Natural killer cell (primary cell): ENCODE data around the gene CCL19. TPM values are rescaled to one million over a fixed set of nuclear protein-coding genes. Genes with fewer than 3 reads are reported as not detected.

Experiments
- ATAC-seq, 3 donors: fragments of 150-1000 bp in 2 of 3; fragments of 200-7000 bp in 1 of 3; cut with Tn5 transposase; 1 replicate in 1 of 3; 2 replicates in 2 of 3; pipeline ENCODE4 v1.10.0; 2021; ENCODE audit warnings: mild to moderate bottlenecking in 2 of 3, moderate library complexity in 2 of 3
- DNase-seq, 2 donors: peaks; one replicate each; pipeline versions ENCODE4 v3.0.0 to v3.0.0-alpha.2; 2013 to 2021; ENCODE audit warnings: mixed read lengths in 1 of 2
- H3K27ac ChIP-seq: one replicate; pipeline ENCODE4 v1.5.1; 2013; ENCODE audit warnings: mild to moderate bottlenecking, low read length
- H3K27me3 ChIP-seq: one replicate; pipeline ENCODE4 v1.6.1; 2013; ENCODE audit warnings: low read length; ENCODE audit not compliant: control insufficient read depth, insufficient read depth
- H3K36me3 ChIP-seq: one replicate; pipeline ENCODE4 v1.6.1; 2013; ENCODE audit warnings: low read length; ENCODE audit not compliant: control insufficient read depth, insufficient read depth
- H3K4me1 ChIP-seq: one replicate; pipeline ENCODE4 v1.6.1; 2013; ENCODE audit warnings: low read length; ENCODE audit not compliant: control insufficient read depth, insufficient read depth
- H3K4me3 ChIP-seq: one replicate; pipeline ENCODE4 v1.5.1; 2013; ENCODE audit warnings: low read length
- H3K9me3 ChIP-seq: one replicate; pipeline ENCODE4 v1.6.1; 2013; ENCODE audit warnings: low read length; ENCODE audit not compliant: control insufficient read depth, insufficient read depth
- H3K27ac Mint-ChIP-seq, 2 donors: one replicate each; pipeline ENCODE4 v1.8.0; 2022; ENCODE audit warnings: mild to moderate bottlenecking in 2 of 2, mixed read lengths in 2 of 2, moderate library complexity in 1 of 2
- H3K27me3 Mint-ChIP-seq, 2 donors: one replicate each; pipeline ENCODE4 v1.8.0; 2022; ENCODE audit warnings: low read depth in 2 of 2, mixed read lengths in 2 of 2
- H3K36me3 Mint-ChIP-seq: one replicate; pipeline ENCODE4 v1.8.0; 2022; ENCODE audit warnings: mixed read lengths
- H3K4me1 Mint-ChIP-seq, 2 donors: one replicate each; pipeline ENCODE4 v1.8.0; 2022; ENCODE audit warnings: mixed read lengths in 2 of 2
- H3K4me3 Mint-ChIP-seq: one replicate; pipeline ENCODE4 v1.8.0; 2022; ENCODE audit warnings: mild to moderate bottlenecking, moderate library complexity, mixed read lengths
- H3K9me3 Mint-ChIP-seq, 2 donors: one replicate each; pipeline ENCODE4 v1.8.0; 2022; ENCODE audit warnings: mixed read lengths in 2 of 2
- CTCF ChIP-seq: fragments of 200-600 bp; IDR thresholded peaks from one replicate; pipeline ENCODE4 v1.8.0; 2022; ENCODE audit warnings: antibody characterized with exemption
- WGBS: methylation state at CpG from one replicate; pipeline ENCODE4 v1.1.7; 2013; ENCODE audit warnings: missing lambda C conversion rate; ENCODE audit not compliant: insufficient coverage; 5-methylcytosine and 5-hydroxymethylcytosine counted together
- intact Hi-C: fragments of 100-400 bp; cut with micrococcal nuclease; formaldehyde crosslinking; loops from one replicate; pipeline ENCODE4 v1.14.2; 2022
- total RNA-seq, 4 donors: library from RNA; stranded (reverse); fragments of 120-200 nt in 1 of 4; gene quantifications; one replicate each; pipeline versions ENCODE4 v1.2.3 to v1.2.4, GENCODE V29; 2013 to 2022

The CCL19 gene
- total RNA-seq, 3 donors from 2014 or later (not counting 1 experiment from before 2014, with no cell fraction given) = not detected

GRCh38 chr9:34651876-34652601 lies 39.0 kb downstream of the CCL19 start, which contains the start of gene IL11RA:
Gene IL11RA, plus strand, starts transcription at chr9:34652185. Its CDS starts 3,033 bp downstream, at chr9:34655218.
- 53% methylated on average over 21 of the region's 24 CpGs for WGBS
- DNase-seq = peak in 1 of 2 donors; percentile 50
- peak within 1 kb of the TSS in 1 of 2 donors; percentile 83 for H3K27ac Mint-ChIP-seq
- intact Hi-C loops = no loop called here
- Histone ChIP-seq H3K4me3 (no peak within 1 kb of the TSS), H3K4me1 (peaks cover 30% of the 10 kb centered on the region), H3K27ac (no peak within 1 kb of the TSS), H3K36me3 (peaks cover 25% of the 10 kb centered on the region), H3K27me3 (no peaks in the 10 kb centered on the region), H3K9me3 (no peaks in the 10 kb centered on the region)
- no peak for TF ChIP-seq CTCF
- no peak within 1 kb of the TSS for H3K4me3 Mint-ChIP-seq
- no peaks in the 10 kb centered on the region for H3K36me3 Mint-ChIP-seq
- H3K27me3 Mint-ChIP-seq = no peaks in the 10 kb centered on the region
- peaks cover 37 to 39% of the 10 kb centered on the region in 2 donors for H3K4me1 Mint-ChIP-seq
- H3K9me3 Mint-ChIP-seq = no peaks in the 10 kb centered on the region
- peak; percentile 35 to 76 (median 61) for ATAC-seq

GRCh38 chr9:34651321-34651720 lies 39.8 kb downstream of the CCL19 start:
- Histone ChIP-seq H3K27ac (no peak overlapping the region), H3K27me3 (no peaks in the 10 kb centered on the region), H3K4me3 (no peak overlapping the region), H3K36me3 (peaks cover 25% of the 10 kb centered on the region), H3K9me3 (no peaks in the 10 kb centered on the region), H3K4me1 (peaks cover 32% of the 10 kb centered on the region)
- ATAC-seq (no peak), DNase-seq (no peak)
- 85% methylated on average over 3 of the region's 4 CpGs for whole genome bisulfite sequencing
- Mint-ChIP-seq H3K27me3 (no peaks in the 10 kb centered on the region), H3K27ac (peak overlapping the region in 1 of 2 donors; percentile 83), H3K36me3 (no peaks in the 10 kb centered on the region), H3K9me3 (no peaks in the 10 kb centered on the region), H3K4me1 (peaks cover 37 to 44% of the 10 kb centered on the region in 2 donors), H3K4me3 (no peak overlapping the region)
- intact Hi-C loops = no loop called here
- no peak for TF ChIP-seq CTCF

GRCh38 chr9:34650816-34651215 lies 40.3 kb downstream of the CCL19 start:
- peaks cover 25% of the 10 kb centered on the region for H3K36me3 ChIP-seq
- no peaks in the 10 kb centered on the region for H3K9me3 ChIP-seq
- no peak overlapping the region for H3K27ac Mint-ChIP-seq
- no peak overlapping the region for H3K4me3 Mint-ChIP-seq
- TF ChIP-seq CTCF = no peak
- WGBS = 97% methylated on average over 3 of the region's 5 CpGs
- peaks cover 37% of the 10 kb centered on the region for H3K4me1 ChIP-seq
- DNase-seq (no peak), ATAC-seq (no peak)
- no peaks in the 10 kb centered on the region for H3K9me3 Mint-ChIP-seq
- intact Hi-C loops = no loop called here
- H3K27me3 ChIP-seq = no peaks in the 10 kb centered on the region
- H3K36me3 Mint-ChIP-seq = no peaks in the 10 kb centered on the region
- H3K4me3 ChIP-seq = no peak overlapping the region
- no peaks in the 10 kb centered on the region for H3K27me3 Mint-ChIP-seq
- H3K27ac ChIP-seq = no peak overlapping the region
- H3K4me1 Mint-ChIP-seq = peaks cover 40 to 47% of the 10 kb centered on the region in 2 donors
